Right lobe of liver (tissue), 6 donors: ENCODE results near the gene TRAPPC2L. TPM values are rescaled to one million over a fixed set of nuclear protein-coding genes. Genes with fewer than 3 reads are reported as not detected.

Experiments
- ATAC-seq, 4 donors: fragments of 200-7000 bp; cut with Tn5 transposase; one replicate each; pipeline ENCODE4 v1.9.1; 2020; ENCODE audit warnings: mild to moderate bottlenecking in 4 of 4, moderate library complexity in 4 of 4
- DNase-seq, 3 donors: peaks; one replicate each; pipeline ENCODE4 v3.0.0-alpha.2; 2020
- H3K27ac ChIP-seq, 3 donors: fragments of 200-600 bp; one replicate each; pipeline ENCODE4 v1.8.0; 2022
- H3K27me3 ChIP-seq, 2 donors: fragments of 200-600 bp; one replicate each; pipeline ENCODE4 v1.8.0; 2022
- H3K36me3 ChIP-seq, 4 donors: fragments of 200-600 bp; sonication (generic) in 1 of 4; one replicate each; pipeline versions ENCODE4 v1.5.1 to v1.8.0; 2017 to 2022; ENCODE audit warnings: control low read depth in 1 of 4
- H3K4me1 ChIP-seq, 4 donors: fragments of 200-600 bp; sonication (generic) in 1 of 4; one replicate each; pipeline versions ENCODE4 v1.5.1 to v1.8.0; 2017 to 2022; ENCODE audit warnings: control low read depth in 1 of 4
- H3K4me3 ChIP-seq, 3 donors: fragments of 200-600 bp; one replicate each; pipeline ENCODE4 v1.8.0; 2022
- H3K9me3 ChIP-seq, 4 donors: fragments of 200-600 bp; sonication (generic) in 1 of 4; one replicate each; pipeline versions ENCODE4 v1.5.1 to v1.8.0; 2017 to 2022; ENCODE audit warnings: control low read depth in 1 of 4
- CTCF ChIP-seq, 4 donors: fragments of 200-600 bp in 3 of 4; fragments of 450-650 bp in 1 of 4; IDR thresholded peaks; one replicate each; pipeline versions ENCODE4 v1.5.1 to v1.8.0; 2016 to 2022; ENCODE audit warnings: antibody characterized with exemption in 4 of 4, mild to moderate bottlenecking in 2 of 4
- POLR2A ChIP-seq: fragments of 450-650 bp; IDR thresholded peaks from one replicate; pipeline ENCODE4 v1.6.1; 2017; ENCODE audit warnings: antibody characterized with exemption, mild to moderate bottlenecking
- WGBS: methylation state at CpG from one replicate; pipeline ENCODE4 v1.1.6; 2018; ENCODE audit warnings: low coverage, low lambda C conversion rate; ENCODE audit not compliant: insufficient coverage; ENCODE audit errors: missing lambda C conversion rate; 5-methylcytosine and 5-hydroxymethylcytosine counted together
- intact Hi-C, 2 donors: fragments of 100-400 bp; cut with DNase I; formaldehyde crosslinking; loops; one replicate each; pipeline versions ENCODE4 v1.11.2 to v1.14.1; 2022
- total RNA-seq, 6 experiments: library from RNA; depleted of rRNA in 2 of 6; stranded (reverse); fragments of >200 nt in 2 of 6; fragmentation: NEBNext Ultra II Directional in 3 of 6; extraction: Animal tissue kit (Norgen Biotek cat#: 25700) in 3 of 6; gene quantifications; one replicate each; pipeline versions ENCODE4 v1.1.0 to v1.2.4, GENCODE V29; 2016 to 2023
- donor health status: DM: no; HTN: yes; CAD: no.
- donor health status: DM: no; HTN: no; CAD: no.
- donor health status: DM: no; HTN: no; CAD: no.
- donor health status: DM: no; HTN: yes; CAD: no.
- donor health status: DM: no; HTN: yes; CAD: no.

The TRAPPC2L gene
- total RNA-seq, 6 experiments from 2014 or later = 15.1 to 25.5 (median 20.1) TPM

GRCh38 chr16:88871730-88872416, 14.9 kb downstream of the TRAPPC2L start:
- Histone ChIP-seq H3K4me3 (no peak overlapping the region), H3K27ac (no peak overlapping the region), H3K9me3 (no peaks in the 10 kb centered on the region), H3K36me3 (no peaks in the 10 kb centered on the region), H3K27me3 (no peaks in the 10 kb centered on the region), H3K4me1 (no peaks in the 10 kb centered on the region)
- 55% methylated on average over 8 of the region's 21 CpGs for WGBS
- DNase-seq (no peak), ATAC-seq (no peak)
- intact Hi-C loops = no loop called here
- no peak for TF ChIP-seq CTCF (IDR thresholded peaks at IDR 0.05)
- TF ChIP-seq POLR2A = no peak

GRCh38 chr16:88872650-88873331, 15.9 kb downstream of the TRAPPC2L start:
- Histone ChIP-seq H3K4me3 (no peak overlapping the region), H3K27me3 (no peaks in the 10 kb centered on the region), H3K4me1 (no peaks in the 10 kb centered on the region), H3K36me3 (no peaks in the 10 kb centered on the region), H3K9me3 (no peaks in the 10 kb centered on the region), H3K27ac (no peak overlapping the region)
- WGBS = 71% methylated on average over 9 of the region's 25 CpGs
- no peak for DNase-seq
- no peak for TF ChIP-seq POLR2A
- no peak for TF ChIP-seq CTCF (IDR thresholded peaks at IDR 0.05)
- no peak for ATAC-seq
- intact Hi-C loops = no loop called here

- H3K36me3 ChIP-seq = no peaks in the 10 kb centered on the region
- H3K27ac ChIP-seq = no peak overlapping the region
- H3K9me3 ChIP-seq = no peaks in the 10 kb centered on the region
- TF ChIP-seq POLR2A (no peak), CTCF (IDR thresholded peaks at IDR 0.05) (no peak)
- DNase-seq = no peak
- H3K4me3 ChIP-seq = no peak overlapping the region
- intact Hi-C loops = no loop called here
- H3K27me3 ChIP-seq = no peaks in the 10 kb centered on the region
- 89% methylated on average over 24 of the region's 34 CpGs for WGBS
- H3K4me1 ChIP-seq = peaks cover 0 to 4% (median 0%) of the 10 kb centered on the region in 4 donors
- ATAC-seq = no peak
Measured at GRCh38 chr16:88874938-88875599, 18.1 kb downstream of the TRAPPC2L start.

- Histone ChIP-seq H3K4me1 (peaks cover 0 to 10% (median 0%) of the 10 kb centered on the region in 4 donors), H3K36me3 (no peaks in the 10 kb centered on the region), H3K4me3 (no peak overlapping the region), H3K27ac (no peak overlapping the region), H3K9me3 (no peaks in the 10 kb centered on the region), H3K27me3 (no peaks in the 10 kb centered on the region)
- ATAC-seq (no peak), DNase-seq (no peak)
- intact Hi-C loops = no loop called here
- TF ChIP-seq POLR2A (no peak), CTCF (IDR thresholded peaks at IDR 0.05) (no peak)
- WGBS = 92% methylated on average over 10 of the region's 22 CpGs
Measured at GRCh38 chr16:88875703-88876234, 18.8 kb downstream of the TRAPPC2L start.
